Activated CD8-positive, alpha-beta memory T cell treated with anti-CD3 and anti-CD28 coated beads, Interleukin-2, amount 50 U/mL, for 48 hours (primary cell): Measurements from ENCODE around the gene LAMC2.
"Not testable (repeated sequence)": the region's sequence is repeated elsewhere in the genome, so short reads cannot be mapped to it uniquely, and the experiment has no call there.

Experiments
- DNase-seq: peaks from one replicate; pipeline ENCODE4 v3.0.0-alpha.2; 2020

Gene LAMC2

GRCh38 chr1:183185941-183186490 is at the start of gene LAMC2:
Gene LAMC2 (plus strand): TSS chr1:183186264. CDS start chr1:183186353, 89 bp downstream.
- DNase-seq = peak; percentile 61

DNA sequence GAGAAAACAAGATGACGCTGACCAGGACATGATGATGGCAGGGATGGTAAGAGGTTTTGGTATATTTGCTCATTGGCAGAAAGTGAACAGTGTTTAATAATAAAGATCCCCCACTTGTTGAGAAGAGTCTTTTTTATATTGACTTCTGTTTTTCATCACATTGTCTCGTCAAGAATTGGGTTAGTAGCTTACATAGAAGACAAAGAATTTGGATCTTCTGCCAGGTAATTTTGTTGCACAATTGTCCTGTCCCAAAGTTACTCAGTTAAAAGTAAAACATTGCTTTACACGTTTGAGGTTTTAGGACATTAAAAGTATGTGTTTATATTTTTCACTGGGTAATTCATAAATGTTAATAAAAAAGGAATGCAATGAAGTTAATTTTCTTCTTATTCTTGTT is 48.3 kb upstream of the LAMC2 start:
- no peak for DNase-seq

GRCh38 chr1:183138301-183138700 is 47.8 kb upstream of the LAMC2 start:
- DNase-seq = no peak

GRCh38 chr1:183139281-183139942 is 46.7 kb upstream of the LAMC2 start:
- no peak for DNase-seq

- DNase-seq = no peak
These were observed 45.4 kb upstream of the LAMC2 start for GRCh38 chr1:183140633-183141032.

DNA sequence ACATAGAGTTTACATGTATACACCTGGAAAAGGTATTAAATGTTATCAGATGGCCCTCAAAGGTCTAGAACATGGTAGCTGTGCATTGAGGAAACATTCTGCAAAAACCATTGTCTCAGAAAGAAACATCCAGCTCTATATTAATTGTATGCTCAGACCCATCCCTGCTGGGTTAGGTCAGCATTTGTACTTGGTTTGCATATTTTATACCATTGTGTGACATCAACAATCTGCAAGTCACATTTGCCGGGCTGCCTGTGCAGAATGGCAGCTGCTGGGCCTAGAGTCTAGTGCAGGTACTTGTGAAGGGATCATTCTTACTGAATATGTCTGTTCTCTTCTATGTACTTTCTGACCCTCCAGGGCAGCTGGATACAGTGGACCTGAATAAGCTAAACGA is 43.9 kb upstream of the LAMC2 start:
- no peak for DNase-seq

- no peak for DNase-seq
These were observed 42.3 kb upstream of the LAMC2 start for GRCh38 chr1:183143576-183144315.

GRCh38 chr1:183144752-183145151 is 41.3 kb upstream of the LAMC2 start:
- DNase-seq = no peak

- no peak for DNase-seq
These were observed 38.3 kb upstream of the LAMC2 start for GRCh38 chr1:183147735-183148134.

GRCh38 chr1:183148599-183148998 is 37.5 kb upstream of the LAMC2 start:
- no peak for DNase-seq

- no peak for DNase-seq
These were observed 36.8 kb upstream of the LAMC2 start for GRCh38 chr1:183149273-183149672.

DNA sequence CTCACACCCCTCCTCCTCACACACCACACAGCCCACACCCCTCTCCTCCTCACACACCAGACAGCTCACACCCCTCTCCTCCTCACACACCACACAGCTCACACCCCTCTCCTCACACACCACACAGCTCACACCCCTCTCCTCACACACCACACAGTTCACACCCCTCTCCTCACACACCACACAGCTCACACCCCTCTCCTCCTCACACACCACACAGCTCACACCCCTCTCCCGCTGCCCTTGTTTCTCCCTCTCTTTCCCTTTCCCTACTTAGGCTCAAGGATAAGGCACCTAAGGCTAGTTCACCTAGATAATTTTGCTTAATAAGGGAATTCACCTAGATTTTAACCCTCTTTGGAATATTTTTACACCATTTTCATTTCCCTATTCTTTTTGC is 36.0 kb upstream of the LAMC2 start:
- DNase-seq = not testable (repeated sequence)

DNA sequence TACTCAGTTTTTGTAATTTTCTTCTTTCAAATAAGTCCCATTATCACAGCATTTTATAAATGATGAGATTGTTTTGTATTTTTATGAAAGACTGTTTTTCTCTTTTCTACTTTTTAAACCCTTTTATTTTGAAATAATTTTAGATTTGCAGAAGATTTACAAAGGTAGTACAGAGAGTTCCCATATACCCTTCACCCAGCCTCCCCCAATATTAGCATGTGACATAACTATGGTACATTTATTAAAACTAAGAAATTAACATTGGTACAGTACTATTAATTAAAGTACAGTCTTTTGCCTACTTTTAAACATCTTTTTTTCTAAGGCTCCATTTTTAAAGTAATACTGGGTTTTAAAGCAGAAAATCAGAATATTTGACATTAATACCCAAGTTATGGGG is 35.6 kb upstream of the LAMC2 start:
- DNase-seq = no peak

GRCh38 chr1:183152180-183152579 is 33.9 kb upstream of the LAMC2 start:
- DNase-seq = no peak

DNA sequence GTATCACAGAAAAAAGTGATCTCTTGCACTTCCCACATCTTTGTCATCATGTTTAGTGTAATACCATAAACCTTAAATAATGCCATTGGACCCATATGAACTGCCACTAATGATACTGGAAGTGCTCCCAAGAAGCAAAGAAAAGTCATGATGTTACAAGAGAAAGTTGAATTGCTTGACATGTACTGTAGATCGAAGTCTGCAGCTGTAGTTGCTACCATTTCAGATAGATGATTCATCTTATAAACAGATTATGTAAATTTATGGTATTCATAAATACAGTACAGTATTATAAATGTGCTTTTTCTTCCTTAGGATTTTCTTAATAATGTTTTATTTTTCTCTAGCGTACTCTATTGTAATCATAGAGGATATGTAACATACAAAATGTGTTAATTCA is 30.1 kb upstream of the LAMC2 start:
- DNase-seq = no peak

- DNase-seq = no peak
These were observed 26.1 kb upstream of the LAMC2 start for GRCh38 chr1:183159960-183160359.

DNA sequence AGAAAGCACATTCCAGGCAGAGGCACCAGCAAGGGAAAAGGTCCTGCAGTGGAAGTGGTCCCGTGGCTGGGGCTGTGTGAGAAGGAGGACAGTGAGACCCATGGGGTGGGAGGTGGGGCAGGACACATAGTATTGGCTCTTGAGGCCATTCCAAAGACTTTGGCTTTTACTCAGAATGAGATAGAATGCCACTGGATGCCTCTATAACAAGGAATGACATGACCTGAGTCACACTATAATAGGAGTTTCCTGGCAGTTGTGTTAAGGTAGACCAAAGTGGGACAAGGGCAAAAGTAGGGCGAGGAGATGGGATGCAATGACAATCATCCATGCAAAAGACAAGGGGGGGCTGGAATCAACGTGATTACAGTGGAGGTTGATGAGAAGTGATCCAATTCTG is 24.7 kb upstream of the LAMC2 start:
- DNase-seq = no peak

GRCh38 chr1:183163316-183163715 is 22.7 kb upstream of the LAMC2 start:
- no peak for DNase-seq

DNA sequence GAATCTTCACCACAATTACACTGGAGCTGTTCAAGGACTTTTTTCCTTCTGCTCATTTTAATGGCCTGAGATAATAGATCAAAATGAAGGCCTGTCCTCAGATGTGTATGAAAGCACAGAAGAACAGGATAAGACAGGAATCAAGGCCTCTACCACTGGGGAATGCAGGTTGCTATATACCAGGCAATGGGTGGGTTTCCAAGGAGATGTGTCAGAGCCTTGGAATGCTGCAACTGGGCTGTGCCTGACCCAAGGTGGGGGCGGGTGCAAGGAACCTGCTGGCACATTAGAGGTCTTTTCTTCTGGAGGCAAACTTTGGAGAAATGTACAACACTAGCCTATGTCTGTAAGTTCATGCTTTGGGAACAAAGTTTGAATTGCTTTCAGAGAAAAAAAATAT is 21.7 kb upstream of the LAMC2 start:
- DNase-seq = no peak

DNA sequence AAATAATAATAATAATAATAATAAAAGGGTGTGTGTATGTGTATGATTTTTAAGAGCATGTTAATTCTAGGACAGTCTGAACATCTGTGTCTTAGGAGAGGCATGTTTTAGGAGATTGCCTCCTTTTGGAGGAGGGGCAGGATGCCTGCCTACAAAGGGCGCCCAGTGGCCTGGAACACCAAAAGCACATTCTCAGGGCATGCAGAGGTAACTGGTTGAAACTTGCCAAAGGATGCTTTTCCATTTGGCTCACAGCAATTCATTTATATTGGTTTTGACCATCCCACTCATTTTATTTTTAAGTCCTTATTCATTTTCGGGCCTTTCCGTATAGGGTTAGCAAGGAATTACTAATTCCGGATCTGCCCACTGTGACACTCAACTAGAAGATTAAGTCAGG is 21.1 kb upstream of the LAMC2 start:
- DNase-seq = no peak

DNA sequence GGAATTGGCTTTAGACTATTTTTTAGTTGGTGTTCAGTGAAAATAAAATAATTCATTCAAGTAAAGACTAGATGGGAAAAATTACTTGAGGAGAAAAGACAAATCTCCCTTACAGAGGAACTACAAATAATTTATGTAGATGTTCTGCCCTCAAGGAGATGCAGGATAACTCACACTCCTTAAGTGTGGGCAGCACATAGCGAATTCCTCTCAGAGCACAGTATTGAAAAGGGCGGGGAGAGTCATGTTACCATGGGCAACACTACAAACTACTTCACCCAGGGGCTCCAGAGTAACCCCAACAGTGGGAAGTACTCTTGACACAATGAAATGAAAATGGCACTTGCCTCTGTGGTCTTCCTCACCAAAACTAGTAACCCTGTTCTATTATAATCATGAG is 20.6 kb upstream of the LAMC2 start:
- no peak for DNase-seq

DNA sequence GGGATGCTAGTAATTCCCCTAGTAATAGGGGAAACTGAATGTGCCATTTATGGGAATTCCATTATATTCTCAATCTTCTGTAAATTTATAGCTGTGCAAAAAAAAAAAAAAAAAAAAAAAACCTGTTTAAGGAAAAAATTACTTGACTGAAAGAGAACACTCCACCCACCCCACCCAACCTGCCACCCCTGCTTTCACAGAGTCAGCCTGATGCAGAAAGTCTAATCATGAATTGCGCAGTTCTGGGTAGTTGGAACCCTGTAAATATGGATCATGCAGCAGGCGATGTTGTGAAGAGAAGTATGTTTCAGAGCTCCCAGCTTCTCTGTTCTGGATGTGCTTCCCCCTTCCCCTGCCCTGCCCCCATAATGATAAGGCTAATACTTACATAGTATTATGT is 19.6 kb upstream of the LAMC2 start:
- DNase-seq = no peak

- DNase-seq = no peak
These were observed 18.4 kb upstream of the LAMC2 start for GRCh38 chr1:183167676-183168075.

DNA sequence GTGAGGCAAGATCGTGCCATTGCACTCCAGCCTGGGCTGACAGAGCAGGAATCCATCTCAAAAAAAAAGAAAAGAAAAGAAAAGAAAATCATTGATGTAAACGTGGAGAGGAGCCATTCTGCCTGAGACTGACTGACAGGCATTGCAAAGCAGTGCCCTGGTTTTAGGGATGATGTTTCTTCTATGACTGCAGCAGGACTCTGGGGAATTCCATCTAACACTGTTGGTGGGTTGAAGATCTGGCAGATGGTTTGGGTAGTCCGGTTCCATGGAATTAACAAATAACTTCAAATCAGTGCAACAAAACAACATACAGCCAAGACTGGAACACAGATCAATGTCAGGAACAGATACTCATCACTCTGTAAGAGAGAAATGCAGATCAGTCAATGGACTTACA is 17.8 kb upstream of the LAMC2 start:
- no peak for DNase-seq

GRCh38 chr1:183173828-183174227 is 12.2 kb upstream of the LAMC2 start:
- no peak for DNase-seq
